ENCODE measurements around the gene PLCB1. TPM values are rescaled to one million over a fixed set of nuclear protein-coding genes. Genes with fewer than 3 reads are reported as not detected.

PLCB1 gene
- total and polyA plus RNA-seq, 2 donors, result 16.8 to 147 TPM

GRCh38 chr20:8854571-8854970 lies 722.5 kb downstream of the PLCB1 start:
- Histone ChIP-seq H3K4me3 (ENCODE audit: low read depth, low read length) (no peak overlapping the region), H3K4me1 (ENCODE audit: insufficient read depth) (no peaks in the 10 kb centered on the region), H3K27ac (ENCODE audit: low read depth) (no peak overlapping the region), H3K36me3 (ENCODE audit: insufficient read depth) (no peaks in the 10 kb centered on the region)
- DNase-seq (ENCODE audit: extremely low spot score), result peak; percentile 61
- WGBS, result 19% methylated on average over 12 of the region's 12 CpGs

DNA sequence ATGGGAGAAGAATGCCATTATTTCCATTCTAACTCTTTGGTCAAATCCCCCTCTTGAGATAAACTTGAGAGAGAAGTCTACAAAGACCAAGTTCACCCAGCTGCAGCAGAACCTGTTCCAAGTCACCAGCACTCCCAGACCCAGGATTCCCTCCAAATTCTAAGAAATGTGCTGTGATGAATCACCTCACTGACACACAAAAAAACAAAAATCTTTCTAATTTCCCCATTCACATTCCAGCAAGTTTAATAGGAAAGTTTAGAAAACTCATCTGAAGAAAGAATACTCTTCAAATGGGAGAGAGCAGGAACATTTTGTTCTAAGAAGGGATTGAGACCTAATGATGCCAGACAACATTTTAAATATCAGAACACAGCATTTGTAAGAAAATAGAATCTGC lies 723.2 kb downstream of the PLCB1 start:
- Histone ChIP-seq H3K4me3 (ENCODE audit: low read depth, low read length) (no peak overlapping the region), H3K36me3 (ENCODE audit: insufficient read depth) (no peaks in the 10 kb centered on the region), H3K4me1 (ENCODE audit: insufficient read depth) (no peaks in the 10 kb centered on the region), H3K27ac (ENCODE audit: low read depth) (peak overlapping the region; percentile 23)
- peak; percentile 66 for DNase-seq (ENCODE audit: extremely low spot score)

DNA sequence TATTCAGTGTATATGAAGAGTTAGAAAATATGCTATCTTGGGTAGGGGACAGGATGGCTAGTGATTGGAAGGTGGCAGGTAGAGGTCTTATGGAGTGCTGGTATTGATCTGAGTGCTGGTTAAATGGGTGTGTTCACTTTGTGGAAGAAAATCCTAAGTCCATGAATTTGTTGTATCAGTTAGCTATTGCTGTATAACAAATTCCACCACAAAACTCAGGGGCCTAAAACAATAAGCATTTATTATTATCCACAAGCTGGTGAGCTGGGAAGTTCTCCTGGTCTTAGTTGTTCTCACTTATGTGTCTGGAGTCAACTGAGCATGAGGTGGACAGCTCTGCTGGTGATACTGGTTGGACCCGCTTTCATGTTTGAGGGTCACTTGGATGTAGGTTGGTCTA lies 724.6 kb downstream of the PLCB1 start:
- 97% methylated on average over 1 of the region's 1 CpG for WGBS
- no peaks in the 10 kb centered on the region for H3K4me1 ChIP-seq (ENCODE audit: insufficient read depth)
- no peak overlapping the region for H3K4me3 ChIP-seq (ENCODE audit: low read depth, low read length)
- H3K36me3 ChIP-seq (ENCODE audit: insufficient read depth), result no peaks in the 10 kb centered on the region
- no peak for DNase-seq (ENCODE audit: extremely low spot score)
- H3K27ac ChIP-seq (ENCODE audit: low read depth), result no peak overlapping the region

GRCh38 chr20:8858181-8858787 lies 726.2 kb downstream of the PLCB1 start:
- H3K4me1 ChIP-seq (ENCODE audit: insufficient read depth), result no peaks in the 10 kb centered on the region
- no peak overlapping the region for H3K27ac ChIP-seq (ENCODE audit: low read depth)
- 72% methylated on average over 4 of the region's 4 CpGs for WGBS
- no peak overlapping the region for H3K4me3 ChIP-seq (ENCODE audit: low read depth, low read length)
- H3K36me3 ChIP-seq (ENCODE audit: insufficient read depth), result no peaks in the 10 kb centered on the region
- DNase-seq (ENCODE audit: extremely low spot score), result no peak

- no peak for DNase-seq (ENCODE audit: extremely low spot score)
- WGBS, result 56% methylated on average over 2 of the region's 2 CpGs
Measured at GRCh38 chr20:8860011-8860495, 728.0 kb downstream of the PLCB1 start.

GRCh38 chr20:8862092-8862491 lies 730.0 kb downstream of the PLCB1 start:
- no peak overlapping the region for H3K4me3 ChIP-seq (ENCODE audit: low read depth, low read length)
- no peaks in the 10 kb centered on the region for H3K36me3 ChIP-seq (ENCODE audit: insufficient read depth)
- no peak overlapping the region for H3K27ac ChIP-seq (ENCODE audit: low read depth)
- no peak for DNase-seq (ENCODE audit: extremely low spot score)
- 98% methylated on average over 4 of the region's 4 CpGs for WGBS
- no peaks in the 10 kb centered on the region for H3K4me1 ChIP-seq (ENCODE audit: insufficient read depth)

More at GRCh38 chr20:8860011-8860495, 728.0 kb downstream of the PLCB1 start:
- H3K36me3 ChIP-seq (ENCODE audit: insufficient read depth), result no peaks in the 10 kb centered on the region
- H3K4me1 ChIP-seq (ENCODE audit: insufficient read depth), result no peaks in the 10 kb centered on the region
- H3K4me3 ChIP-seq (ENCODE audit: low read depth, low read length), result no peak overlapping the region
- H3K27ac ChIP-seq (ENCODE audit: low read depth), result no peak overlapping the region

DNA sequence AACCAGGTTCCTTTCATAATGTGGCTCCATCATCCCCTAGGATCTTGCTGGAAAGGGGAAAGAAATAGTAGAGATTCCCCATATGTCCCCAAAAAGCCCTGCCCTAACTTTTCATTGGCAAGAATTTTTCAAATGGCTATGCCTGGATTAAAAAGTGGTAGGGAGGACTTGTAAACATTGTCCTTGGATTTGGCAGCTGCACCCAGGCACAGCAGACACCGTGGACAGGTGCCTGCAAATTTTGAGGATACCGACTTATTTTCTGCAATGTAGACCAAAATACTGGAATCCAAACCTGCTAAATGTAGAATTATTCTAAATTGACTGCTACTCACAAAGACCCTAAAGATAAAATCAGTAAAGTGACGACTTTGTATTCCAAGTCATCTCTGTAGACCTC lies 733.6 kb downstream of the PLCB1 start:
- DNase-seq (ENCODE audit: extremely low spot score), result no peak
- Histone ChIP-seq H3K27ac (ENCODE audit: low read depth) (no peak overlapping the region), H3K36me3 (ENCODE audit: insufficient read depth) (no peaks in the 10 kb centered on the region), H3K4me1 (ENCODE audit: insufficient read depth) (no peaks in the 10 kb centered on the region), H3K4me3 (ENCODE audit: low read depth, low read length) (no peak overlapping the region)
- WGBS, result 97% methylated on average over 3 of the region's 3 CpGs

- no peak overlapping the region for H3K27ac ChIP-seq (ENCODE audit: low read depth)
- no peak overlapping the region for H3K4me3 ChIP-seq (ENCODE audit: low read depth, low read length)
- H3K36me3 ChIP-seq (ENCODE audit: insufficient read depth), result no peaks in the 10 kb centered on the region
- no peaks in the 10 kb centered on the region for H3K4me1 ChIP-seq (ENCODE audit: insufficient read depth)
- no peak for DNase-seq (ENCODE audit: extremely low spot score)
- WGBS, result 93% methylated on average over 7 of the region's 7 CpGs
Measured at GRCh38 chr20:8867038-8867740, 735.1 kb downstream of the PLCB1 start.

GRCh38 chr20:8870652-8871051 lies 738.6 kb downstream of the PLCB1 start:
- no peak for DNase-seq (ENCODE audit: extremely low spot score)
- H3K36me3 ChIP-seq (ENCODE audit: insufficient read depth), result no peaks in the 10 kb centered on the region
- WGBS, result 94% methylated on average over 1 of the region's 1 CpG
- no peaks in the 10 kb centered on the region for H3K4me1 ChIP-seq (ENCODE audit: insufficient read depth)
- H3K4me3 ChIP-seq (ENCODE audit: low read depth, low read length), result no peak overlapping the region
- no peak overlapping the region for H3K27ac ChIP-seq (ENCODE audit: low read depth)

DNA sequence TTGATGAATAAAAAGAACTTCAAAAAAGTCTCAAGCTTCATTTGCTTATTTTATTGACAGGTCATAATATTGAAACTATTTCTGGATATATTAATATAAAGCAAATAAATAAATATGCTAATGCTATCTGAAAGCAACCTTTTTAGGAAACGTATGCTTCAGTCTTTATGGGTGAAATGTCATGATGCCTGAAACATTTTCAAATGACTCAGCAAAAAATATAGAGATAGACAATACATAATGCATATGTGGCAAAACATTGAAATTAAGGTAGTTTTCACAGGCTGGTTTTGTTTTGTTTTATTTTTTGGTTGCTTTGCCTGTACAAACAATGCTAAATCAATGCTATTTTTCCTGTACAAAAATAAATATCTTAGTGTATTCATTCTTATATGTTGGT lies 742.4 kb downstream of the PLCB1 start:
- Histone ChIP-seq H3K36me3 (ENCODE audit: insufficient read depth) (no peaks in the 10 kb centered on the region), H3K4me1 (ENCODE audit: insufficient read depth) (no peaks in the 10 kb centered on the region), H3K4me3 (ENCODE audit: low read depth, low read length) (no peak overlapping the region), H3K27ac (ENCODE audit: low read depth) (no peak overlapping the region)
- no peak for DNase-seq (ENCODE audit: extremely low spot score)
- 71% methylated on average over 1 of the region's 1 CpG for WGBS

DNA sequence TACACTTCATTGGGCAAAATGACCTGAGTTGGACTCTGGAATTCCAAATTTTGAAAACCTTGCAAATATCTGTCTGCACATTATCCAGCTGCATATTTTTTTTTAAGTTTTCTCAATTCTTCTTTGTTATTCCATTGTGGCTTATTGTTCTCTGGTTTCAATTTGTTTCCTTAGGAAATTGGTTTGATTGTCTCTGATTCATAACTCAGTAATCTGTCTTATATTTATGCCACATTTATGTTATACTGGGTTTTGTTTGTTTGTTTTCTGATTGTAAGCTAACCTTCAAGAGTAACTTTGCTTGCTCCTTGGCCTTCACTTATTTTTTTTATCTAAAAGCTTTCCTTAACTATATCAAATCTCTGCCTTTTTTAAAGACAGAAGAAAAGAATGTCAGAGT lies 743.5 kb downstream of the PLCB1 start:
- no peak for DNase-seq (ENCODE audit: extremely low spot score)
- Histone ChIP-seq H3K27ac (ENCODE audit: low read depth) (no peak overlapping the region), H3K4me3 (ENCODE audit: low read depth, low read length) (no peak overlapping the region), H3K36me3 (ENCODE audit: insufficient read depth) (no peaks in the 10 kb centered on the region), H3K4me1 (ENCODE audit: insufficient read depth) (no peaks in the 10 kb centered on the region)

GRCh38 chr20:8876366-8876765 lies 744.3 kb downstream of the PLCB1 start:
- Histone ChIP-seq H3K4me3 (ENCODE audit: low read depth, low read length) (no peak overlapping the region), H3K36me3 (ENCODE audit: insufficient read depth) (no peaks in the 10 kb centered on the region), H3K4me1 (ENCODE audit: insufficient read depth) (no peaks in the 10 kb centered on the region), H3K27ac (ENCODE audit: low read depth) (no peak overlapping the region)
- no peak for DNase-seq (ENCODE audit: extremely low spot score)

GRCh38 chr20:8877294-8877693 lies 745.2 kb downstream of the PLCB1 start:
- 87% methylated on average over 2 of the region's 2 CpGs for WGBS
- Histone ChIP-seq H3K4me1 (ENCODE audit: insufficient read depth) (no peaks in the 10 kb centered on the region), H3K36me3 (ENCODE audit: insufficient read depth) (no peaks in the 10 kb centered on the region), H3K4me3 (ENCODE audit: low read depth, low read length) (no peak overlapping the region), H3K27ac (ENCODE audit: low read depth) (no peak overlapping the region)
- no peak for DNase-seq (ENCODE audit: extremely low spot score)

GRCh38 chr20:8879669-8880068 lies 747.6 kb downstream of the PLCB1 start:
- no peak overlapping the region for H3K4me3 ChIP-seq (ENCODE audit: low read depth, low read length)

More at GRCh38 chr20:8879669-8880068, 747.6 kb downstream of the PLCB1 start:
- H3K27ac ChIP-seq (ENCODE audit: low read depth), result no peak overlapping the region
- no peaks in the 10 kb centered on the region for H3K4me1 ChIP-seq (ENCODE audit: insufficient read depth)
- H3K36me3 ChIP-seq (ENCODE audit: insufficient read depth), result no peaks in the 10 kb centered on the region
- WGBS, result 96% methylated on average over 2 of the region's 2 CpGs
- no peak for DNase-seq (ENCODE audit: extremely low spot score)
